Measurements from ENCODE around the gene PRELID2.

- no peak for TF ChIP-seq RARB (CRISPR knock-in tag; IDR thresholded peaks at IDR 0.05)
- TF ChIP-seq CSRNP3 (CRISPR knock-in tag; IDR thresholded peaks at IDR 0.05), result no peak
- no peak for TF ChIP-seq CSDC2 (CRISPR knock-in tag; IDR thresholded peaks at IDR 0.05)
- no peak for TF ChIP-seq ZC3H10 (CRISPR knock-in tag; IDR thresholded peaks at IDR 0.05)
- TF ChIP-seq PATZ1 (CRISPR knock-in tag; IDR thresholded peaks at IDR 0.05; ENCODE audit: borderline replicate concordance), result no peak
- TF ChIP-seq POU6F1 (CRISPR knock-in tag; IDR thresholded peaks at IDR 0.05; ENCODE audit: borderline replicate concordance, low read depth), result no peak
- no peak for TF ChIP-seq ZFP3 (CRISPR knock-in tag; IDR thresholded peaks at IDR 0.05)
- no peak for TF ChIP-seq BACH2 (CRISPR knock-in tag; IDR thresholded peaks at IDR 0.05; ENCODE audit: borderline replicate concordance)
Observed at GRCh38 chr5:145872486-145872885, 37.3 kb upstream of the PRELID2 start.
